K562 (cell line): ENCODE results near the gene ENG. TPM values are rescaled to one million over a fixed set of nuclear protein-coding genes. Genes with fewer than 3 reads are reported as not detected.

Source experiments
- CBX2 ChIP-seq: fragments of 200-600 bp; sonication (generic); IDR thresholded peaks from one replicate; pipeline ENCODE4 v1.6.1; 2012; ENCODE audit warnings: mild to moderate bottlenecking, low read length, inconsistent platforms; ENCODE audit not compliant: insufficient read depth, poor library complexity, severe bottlenecking
- CHD4 ChIP-seq: fragments of 200-600 bp; sonication (generic); IDR thresholded peaks from 3 replicates; pipeline ENCODE4 v1.6.1; 2012; ENCODE audit warnings: low read depth, mild to moderate bottlenecking, mixed read lengths, low read length, inconsistent platforms; ENCODE audit not compliant: insufficient read depth, insufficient replicate concordance, poor library complexity, severe bottlenecking
- FOXK1 ChIP-seq: sonication (generic); formaldehyde crosslinking; IDR thresholded peaks from 2 replicates; pipeline ENCODE4 v1.8.0; 2022; ENCODE audit warnings: missing genetic modification reagents, mild to moderate bottlenecking, borderline replicate concordance
- MYC ChIP-seq, 2 experiments: fragments of 250-450 bp in 1 of 2; sonication (Bioruptor Pico) in 1 of 2; IDR thresholded peaks; 2 replicates each; pipeline versions ENCODE4 v1.5.1 to v1.6.1; 2012 to 2021; ENCODE audit warnings: low read depth in 2 of 2, borderline replicate concordance in 1 of 2, improper control_type of control experiment in 1 of 2, low read length in 1 of 2, mild to moderate bottlenecking in 1 of 2, moderate library complexity in 1 of 2
- NBN ChIP-seq: fragments of 450-650 bp; IDR thresholded peaks from 2 replicates; pipeline ENCODE4 v1.6.1; 2016; ENCODE audit warnings: low read depth, mild to moderate bottlenecking
- NCOA2 ChIP-seq, 2 experiments: fragments of 450-650 bp; IDR thresholded peaks; 2 replicates each; pipeline ENCODE4 v1.6.1; 2018; ENCODE audit warnings: mild to moderate bottlenecking in 2 of 2, moderate library complexity in 1 of 2; ENCODE audit not compliant: partially characterized antibody in 2 of 2
- NFE2L1 ChIP-seq: fragments of 450-650 bp; IDR thresholded peaks from 2 replicates; pipeline ENCODE4 v1.6.1; 2016; ENCODE audit warnings: missing genetic modification characterization, low read depth, mild to moderate bottlenecking, missing compliant biosample characterization, moderate library complexity, borderline replicate concordance
- NFIX ChIP-seq: fragments of 250-450 bp; sonication (Bioruptor Pico); IDR thresholded peaks from 2 replicates; pipeline ENCODE4 v1.4.0; 2020; ENCODE audit warnings: low read depth, mild to moderate bottlenecking, moderate library complexity
- PRMT5 ChIP-seq: sonication (generic); formaldehyde crosslinking; IDR thresholded peaks from 2 replicates; pipeline ENCODE4 v1.5.0; 2020; ENCODE audit warnings: missing genetic modification reagents
- RB1 ChIP-seq: fragments of 450-650 bp; IDR thresholded peaks from 2 replicates; pipeline ENCODE4 v1.6.1; 2017; ENCODE audit warnings: low read depth, mild to moderate bottlenecking
- SIN3B ChIP-seq: fragments of 450-650 bp; IDR thresholded peaks from 2 replicates; pipeline ENCODE4 v1.6.1; 2017; ENCODE audit warnings: low read depth, mild to moderate bottlenecking, moderate library complexity
- SIX5 ChIP-seq, 2 experiments: IDR thresholded peaks; 2 replicates each; pipeline ENCODE4 v1.6.1; 2011; ENCODE audit warnings: low read length in 2 of 2, borderline replicate concordance in 1 of 2, low read depth in 1 of 2, mild to moderate bottlenecking in 1 of 2, moderate library complexity in 1 of 2; ENCODE audit not compliant: insufficient read depth in 1 of 2
- SMARCB1 ChIP-seq: IDR thresholded peaks from 2 replicates; pipeline ENCODE4 v1.6.1; 2011; ENCODE audit warnings: improper control_type of control experiment, low read depth; ENCODE audit not compliant: insufficient read length
- SPI1 ChIP-seq: IDR thresholded peaks from 2 replicates; pipeline ENCODE4 v1.6.1; 2011; ENCODE audit warnings: low read depth, low read length, control low read depth, borderline replicate concordance
- SRSF7 ChIP-seq: fragments of 200-400 bp; formaldehyde crosslinking; optimal IDR thresholded peaks from 2 replicates; pipeline ENCODE3; 2017; ENCODE audit warnings: mild to moderate bottlenecking, low read depth, low read length
- TRIM24 ChIP-seq, 2 experiments: fragments of 450-650 bp; IDR thresholded peaks; 2 replicates each; pipeline ENCODE4 v1.6.1; 2016
- TRIM28 ChIP-seq: fragments of 450-650 bp; IDR thresholded peaks from 2 replicates; pipeline ENCODE4 v1.6.1; 2017
- ZNF12 ChIP-seq: sonication (generic); formaldehyde crosslinking; IDR thresholded peaks from 2 replicates; pipeline ENCODE4 v1.4.0; 2020; ENCODE audit warnings: mild to moderate bottlenecking, missing genetic modification reagents
- ZNF133 ChIP-seq: fragments of 250-450 bp; sonication (Bioruptor Pico); IDR thresholded peaks from 2 replicates; pipeline ENCODE4 v1.4.0; 2020; ENCODE audit warnings: mild to moderate bottlenecking
- ZNF174 ChIP-seq: fragments of 250-450 bp; sonication (Bioruptor Pico); IDR thresholded peaks from 2 replicates; pipeline ENCODE4 v1.4.0; 2020; ENCODE audit warnings: mild to moderate bottlenecking
- ZNF395 ChIP-seq: fragments of 200-800 bp; sonication (Bioruptor generic); IDR thresholded peaks from 2 replicates; pipeline ENCODE4 v1.6.1; 2017; ENCODE audit warnings: missing genetic modification characterization, missing compliant biosample characterization
- polyA plus RNA-seq, 8 experiments: library from polyadenylated mRNA; depleted of rRNA in 4 of 8; stranded (reverse) in 5 of 8; unstranded in 3 of 8; fragments of >200 nt; fragmentation: Nextera tagmentation in 2 of 8; fragmentation: Illumina TruSeq in 1 of 8; extraction: Ambion mirVana in 2 of 8; extraction: Trizol in 1 of 8; gene quantifications; 2 replicates each; pipeline versions ENCODE4 v1.2.1 to v1.2.3, GENCODE V29; 2011 to 2014; ENCODE audit warnings: inconsistent platforms in 1 of 8, missing spikeins in 1 of 8
- total RNA-seq, 7 experiments: library from RNA; depleted of rRNA in 6 of 7; stranded (reverse); fragments of >200 nt in 6 of 7; fragmentation: Illumina TruSeq in 2 of 7; extraction: Trizol in 2 of 7; gene quantifications; 2 replicates each; pipeline versions ENCODE4 v1.2.1 to v1.2.3, GENCODE V29; 2011 to 2021; ENCODE audit warnings: low replicate concordance in 1 of 7
- TF ChIP-seq, protein P1 (sequence below), 2 experiments: fragments of 250-450 bp in 1 of 2; fragments of 450-650 bp in 1 of 2; sonication (Bioruptor Pico) in 1 of 2; IDR thresholded peaks; 2 replicates each; pipeline versions ENCODE4 v1.6.1 to v1.8.0; 2016 to 2021; ENCODE audit warnings: mild to moderate bottlenecking in 2 of 2, moderate library complexity in 2 of 2, missing compliant biosample characterization in 1 of 2, missing genetic modification characterization in 1 of 2
- TF ChIP-seq, protein P2 (sequence below): fragments of 450-650 bp; formaldehyde crosslinking; IDR thresholded peaks from 2 replicates; pipeline ENCODE4 v1.4.0; 2020; ENCODE audit warnings: mild to moderate bottlenecking, moderate library complexity

Gene ENG
- total and polyA plus RNA-seq, 9 of the 15 experiments (the other 6 are each of a cell fraction or from before 2014, with no cell fraction given) = 0.04 to 0.40 (median 0.14) TPM; not detected in 1

- peak; percentile 42; the same call in 1 of the 2 replicates for TF ChIP-seq ZNF395
- peak; percentile 81; the same call in 1 of the 2 replicates for TF ChIP-seq NBN
- no peak; the same call in 1 of the 2 replicates for TF ChIP-seq ZNF12 (CRISPR knock-in tag)
- no peak for TF ChIP-seq TRIM28
- TF ChIP-seq, protein P1, sequence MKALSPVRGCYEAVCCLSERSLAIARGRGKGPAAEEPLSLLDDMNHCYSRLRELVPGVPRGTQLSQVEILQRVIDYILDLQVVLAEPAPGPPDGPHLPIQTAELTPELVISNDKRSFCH (CRISPR knock-in tag; IDR thresholded peaks at IDR 0.05) = no peak
- TF ChIP-seq, protein P1 (tag; IDR thresholded peaks at IDR 0.05) = no peak
- TF ChIP-seq PRMT5 (CRISPR knock-in tag) = no peak
- TF ChIP-seq TRIM24 (IDR thresholded peaks at IDR 0.05) = peak in 1 of 2 experiments; percentile 72; a peak in 2 of 4 replicates
- TF ChIP-seq SPI1 = peak; percentile 37; the same call in 1 of the 2 replicates
- TF ChIP-seq NFE2L1 = no peak
- no peak for TF ChIP-seq ZNF133 (CRISPR knock-in tag)
- no peak for TF ChIP-seq SRSF7
- TF ChIP-seq SIX5 (IDR thresholded peaks at IDR 0.05; ENCODE audit: borderline replicate concordance in 1 of 2, insufficient read depth in 1 of 2, low read depth in 1 of 2, low read length in 2 of 2) = peak; percentile 40 to 72; a peak in 3 of 4 replicates
- no peak for TF ChIP-seq SMARCB1
- no peak for TF ChIP-seq ZNF174 (CRISPR knock-in tag)
- TF ChIP-seq MYC (IDR thresholded peaks at IDR 0.05; ENCODE audit: low read depth, low read length) = peak; percentile 69
- peak; percentile 49; the same call in 1 of the 2 replicates for TF ChIP-seq MYC (CRISPR knock-in tag; IDR thresholded peaks at IDR 0.05; ENCODE audit: borderline replicate concordance, low read depth)
- peak; percentile 42; the same call in 1 of the 2 replicates for TF ChIP-seq SIN3B
- no peak for TF ChIP-seq CHD4
- TF ChIP-seq RB1 = peak; percentile 30
- TF ChIP-seq, protein P2, sequence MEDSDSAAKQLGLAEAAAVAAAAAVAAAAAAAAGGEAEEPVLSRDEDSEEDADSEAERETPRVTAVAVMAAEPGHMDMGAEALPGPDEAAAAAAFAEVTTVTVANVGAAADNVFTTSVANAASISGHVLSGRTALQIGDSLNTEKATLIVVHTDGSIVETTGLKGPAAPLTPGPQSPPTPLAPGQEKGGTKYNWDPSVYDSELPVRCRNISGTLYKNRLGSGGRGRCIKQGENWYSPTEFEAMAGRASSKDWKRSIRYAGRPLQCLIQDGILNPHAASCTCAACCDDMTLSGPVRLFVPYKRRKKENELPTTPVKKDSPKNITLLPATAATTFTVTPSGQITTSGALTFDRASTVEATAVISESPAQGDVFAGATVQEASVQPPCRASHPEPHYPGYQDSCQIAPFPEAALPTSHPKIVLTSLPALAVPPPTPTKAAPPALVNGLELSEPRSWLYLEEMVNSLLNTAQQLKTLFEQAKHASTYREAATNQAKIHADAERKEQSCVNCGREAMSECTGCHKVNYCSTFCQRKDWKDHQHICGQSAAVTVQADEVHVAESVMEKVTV (CRISPR knock-in tag) = 0 out of 2 replicates have a peak, but pooled peaks have one; percentile 39
- no peak for TF ChIP-seq CBX2
- TF ChIP-seq NFIX = no peak
- no peak for TF ChIP-seq NCOA2 (IDR thresholded peaks at IDR 0.05; ENCODE audit: partially characterized antibody in 2 of 2)
- TF ChIP-seq FOXK1 (CRISPR knock-in tag) = no peak
Observed at GRCh38 chr9:127785933-127786772, 68.3 kb downstream of the ENG start, which contains the start of gene CDK9 (continued).
